Activated T-helper 1 cell treated with anti-CD3 and anti-CD28 coated beads, Interleukin-12 subunit alpha, Interleukin-12 subunit beta, Interleukin-2, Interleukin-4 antibody, amounts not matched to agents 30 ng/mL and 10 ng/mL and 1 ng/mL, durations not matched to agents 14 hours and 24 hours and 36 hours (primary cell): Measurements from ENCODE around the gene ST6GAL2. TPM values are rescaled to one million over a fixed set of nuclear protein-coding genes. Genes with fewer than 3 reads are reported as not detected.

Source experiments
- DNase-seq: peaks from one replicate; pipeline ENCODE4 v3.0.0; 2021; ENCODE audit warnings: low spot score
- H3K27ac Mint-ChIP-seq: one replicate; pipeline ENCODE4 v1.8.0; 2021; ENCODE audit warnings: mild to moderate bottlenecking, mixed read lengths
- H3K27me3 Mint-ChIP-seq: one replicate; pipeline ENCODE4 v1.8.0; 2022; ENCODE audit warnings: mild to moderate bottlenecking, moderate library complexity, mixed read lengths; ENCODE audit not compliant: insufficient read depth
- H3K36me3 Mint-ChIP-seq: one replicate; pipeline ENCODE4 v1.8.0; 2021; ENCODE audit warnings: low read depth, mixed read lengths
- H3K4me1 Mint-ChIP-seq: one replicate; pipeline ENCODE4 v1.8.0; 2021; ENCODE audit warnings: low read depth, mixed read lengths
- H3K4me3 Mint-ChIP-seq: one replicate; pipeline ENCODE4 v1.8.0; 2021; ENCODE audit warnings: mild to moderate bottlenecking, moderate library complexity, mixed read lengths
- H3K9me3 Mint-ChIP-seq: one replicate; pipeline ENCODE4 v1.8.0; 2021; ENCODE audit warnings: mixed read lengths
- intact Hi-C: fragments of 100-400 bp; cut with micrococcal nuclease; formaldehyde crosslinking; loops from one replicate; pipeline ENCODE4 v1.15.1; 2024
- total RNA-seq: library from RNA; stranded (reverse); gene quantifications from 2 replicates; pipeline ENCODE4 v1.2.3, GENCODE V29; 2022

Gene ST6GAL2
- total RNA-seq, 1 donor from 2014 or later = not detected

- no peak overlapping the region for H3K4me3 Mint-ChIP-seq
- H3K9me3 Mint-ChIP-seq = no peaks in the 10 kb centered on the region
- H3K4me1 Mint-ChIP-seq = no peaks in the 10 kb centered on the region
- peaks cover 15% of the 10 kb centered on the region for H3K27me3 Mint-ChIP-seq
- H3K27ac Mint-ChIP-seq = no peak overlapping the region
- no peaks in the 10 kb centered on the region for H3K36me3 Mint-ChIP-seq
- DNase-seq = no peak
- intact Hi-C loops = no loop called here
Observed at GRCh38 chr2:106882673-106883072, 3.3 kb downstream of the ST6GAL2 start.

DNA sequence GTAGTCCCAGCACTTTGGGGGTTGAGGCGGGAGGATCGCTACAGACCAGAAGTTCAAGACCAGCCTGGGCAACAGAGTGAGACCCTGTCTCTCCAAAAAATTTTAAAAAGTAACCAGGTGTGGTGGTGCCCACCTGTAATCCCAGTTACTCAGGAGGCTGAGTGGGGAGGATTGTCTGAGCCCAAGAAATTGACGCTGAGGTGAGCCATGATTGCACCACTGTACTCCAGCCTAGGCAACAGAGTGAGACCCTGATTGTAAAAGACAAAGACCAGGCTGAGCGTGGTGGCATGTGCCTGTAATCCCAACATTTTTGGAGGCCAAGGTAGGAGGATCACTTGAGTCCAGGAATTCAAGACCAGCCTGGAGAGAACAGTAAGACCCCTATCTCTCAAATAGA, 7.8 kb downstream of the ST6GAL2 start:
- intact Hi-C loops = no loop called here
- Mint-ChIP-seq H3K27me3 (no peaks in the 10 kb centered on the region), H3K9me3 (no peaks in the 10 kb centered on the region), H3K4me3 (no peak overlapping the region), H3K4me1 (no peaks in the 10 kb centered on the region), H3K27ac (no peak overlapping the region), H3K36me3 (no peaks in the 10 kb centered on the region)
- no peak for DNase-seq

DNA sequence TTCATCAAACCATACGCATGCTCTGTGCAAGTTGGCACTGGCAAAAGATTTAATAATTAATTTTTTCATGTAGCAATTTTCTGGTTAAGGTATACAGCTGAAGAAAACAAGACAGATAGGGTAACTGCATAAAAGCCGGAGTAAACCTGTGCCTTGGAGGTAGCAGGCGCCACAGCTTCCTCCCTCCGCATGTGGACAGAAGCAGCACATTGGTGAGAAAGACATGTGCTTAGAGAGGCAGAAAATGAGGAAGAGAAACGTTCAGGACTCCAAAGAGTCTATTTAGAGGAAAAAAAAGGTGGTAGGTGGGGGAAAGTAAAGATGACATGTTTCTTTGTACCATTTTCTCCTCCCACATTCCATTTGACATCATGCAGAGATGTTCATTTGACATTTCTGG, 9.3 kb downstream of the ST6GAL2 start:
- Mint-ChIP-seq H3K27me3 (no peaks in the 10 kb centered on the region), H3K27ac (no peak overlapping the region), H3K4me1 (no peaks in the 10 kb centered on the region), H3K4me3 (no peak overlapping the region), H3K36me3 (no peaks in the 10 kb centered on the region), H3K9me3 (no peaks in the 10 kb centered on the region)
- DNase-seq = no peak
- intact Hi-C loops = no loop called here

GRCh38 chr2:106869512-106870275, 16.3 kb downstream of the ST6GAL2 start:
- intact Hi-C loops = no loop called here

DNA sequence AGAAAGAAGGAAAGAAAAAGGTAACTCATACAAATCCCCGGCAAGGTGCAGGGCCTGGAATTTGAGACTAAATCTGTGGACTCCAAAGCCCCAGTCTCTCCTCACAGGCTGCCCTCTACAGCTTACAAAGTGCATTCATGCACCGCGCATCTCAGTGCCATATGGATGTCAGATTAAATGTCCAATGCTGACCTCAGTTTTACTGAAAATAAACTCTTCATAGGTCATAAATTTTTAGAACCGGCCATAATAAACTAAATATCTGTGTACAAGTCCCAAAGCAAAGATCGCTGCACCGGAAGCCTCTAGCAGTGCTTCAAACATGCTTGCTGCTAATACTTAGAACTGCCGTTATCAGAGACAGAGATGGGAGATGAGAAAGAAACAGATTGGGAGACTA, 17.7 kb downstream of the ST6GAL2 start:
- Mint-ChIP-seq H3K27me3 (no peaks in the 10 kb centered on the region), H3K4me3 (no peak overlapping the region), H3K4me1 (no peaks in the 10 kb centered on the region), H3K36me3 (no peaks in the 10 kb centered on the region), H3K9me3 (no peaks in the 10 kb centered on the region), H3K27ac (no peak overlapping the region)
- no peak for DNase-seq
- intact Hi-C loops = no loop called here

More at GRCh38 chr2:106869512-106870275, 16.3 kb downstream of the ST6GAL2 start:
- Mint-ChIP-seq H3K4me1 (no peaks in the 10 kb centered on the region), H3K27me3 (no peaks in the 10 kb centered on the region), H3K4me3 (no peak overlapping the region), H3K27ac (no peak overlapping the region), H3K9me3 (no peaks in the 10 kb centered on the region), H3K36me3 (no peaks in the 10 kb centered on the region)
- no peak for DNase-seq

- Mint-ChIP-seq H3K4me1 (no peaks in the 10 kb centered on the region), H3K9me3 (no peaks in the 10 kb centered on the region), H3K4me3 (no peak overlapping the region)
Observed at GRCh38 chr2:106867196-106867953, 18.6 kb downstream of the ST6GAL2 start.

GRCh38 chr2:106866641-106867040, 19.3 kb downstream of the ST6GAL2 start:
- Mint-ChIP-seq H3K9me3 (no peaks in the 10 kb centered on the region), H3K4me3 (no peak overlapping the region), H3K27ac (no peak overlapping the region), H3K4me1 (no peaks in the 10 kb centered on the region), H3K36me3 (no peaks in the 10 kb centered on the region), H3K27me3 (no peaks in the 10 kb centered on the region)
- intact Hi-C loops = no loop called here
- no peak for DNase-seq

More at GRCh38 chr2:106867196-106867953, 18.6 kb downstream of the ST6GAL2 start:
- no peaks in the 10 kb centered on the region for H3K27me3 Mint-ChIP-seq
- no peaks in the 10 kb centered on the region for H3K36me3 Mint-ChIP-seq
- no peak overlapping the region for H3K27ac Mint-ChIP-seq
- intact Hi-C loops = no loop called here
- DNase-seq = no peak

- Mint-ChIP-seq H3K9me3 (no peaks in the 10 kb centered on the region), H3K27ac (no peak overlapping the region), H3K36me3 (no peaks in the 10 kb centered on the region), H3K4me1 (no peaks in the 10 kb centered on the region), H3K4me3 (no peak overlapping the region), H3K27me3 (no peaks in the 10 kb centered on the region)
- DNase-seq = no peak
- intact Hi-C loops = no loop called here
Observed at GRCh38 chr2:106864051-106864450, 21.9 kb downstream of the ST6GAL2 start.

DNA sequence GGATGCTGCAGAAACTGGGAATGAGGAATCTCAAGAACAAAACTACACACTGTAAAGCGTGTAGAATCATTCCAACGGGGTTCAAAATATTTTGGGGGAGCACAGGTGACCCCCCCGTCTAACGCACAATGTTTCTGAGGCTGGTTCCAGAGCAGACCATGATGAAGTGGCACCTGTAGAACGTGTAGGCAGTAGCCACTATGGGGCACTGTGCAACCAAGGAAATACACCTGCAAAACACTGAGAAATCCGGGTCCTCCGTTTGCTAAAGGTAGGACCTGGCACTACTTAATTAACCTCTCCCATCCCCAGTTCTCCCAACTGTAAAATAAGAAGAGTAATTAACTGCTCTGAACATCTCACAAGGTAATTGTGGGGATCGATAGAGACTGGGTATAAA, 22.6 kb downstream of the ST6GAL2 start:
- intact Hi-C loops = no loop called here
- H3K36me3 Mint-ChIP-seq = no peaks in the 10 kb centered on the region
- no peak for DNase-seq
- no peak overlapping the region for H3K4me3 Mint-ChIP-seq
- no peaks in the 10 kb centered on the region for H3K4me1 Mint-ChIP-seq
- no peaks in the 10 kb centered on the region for H3K27me3 Mint-ChIP-seq
- no peaks in the 10 kb centered on the region for H3K9me3 Mint-ChIP-seq
- no peak overlapping the region for H3K27ac Mint-ChIP-seq

DNA sequence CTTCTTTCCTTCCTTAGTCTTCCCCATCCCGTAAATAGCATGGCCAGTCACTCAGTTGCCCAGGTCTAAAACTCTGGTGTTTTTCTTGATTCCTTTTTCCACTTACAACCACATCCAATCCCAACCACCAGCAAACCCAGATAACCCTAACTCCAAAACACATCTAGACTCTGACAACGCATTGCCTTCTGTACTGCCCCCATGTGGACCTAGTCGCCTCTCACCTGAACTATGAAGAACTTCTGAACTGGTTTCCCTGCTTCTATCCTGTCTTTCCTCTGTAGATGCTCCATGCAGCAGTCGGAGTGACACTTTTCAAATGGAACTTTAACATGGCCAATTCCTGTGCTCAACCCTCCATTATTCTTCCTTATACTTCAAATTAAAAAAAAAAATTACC, 26.5 kb downstream of the ST6GAL2 start:
- Mint-ChIP-seq H3K27ac (no peak overlapping the region), H3K9me3 (no peaks in the 10 kb centered on the region), H3K4me1 (no peaks in the 10 kb centered on the region), H3K4me3 (no peak overlapping the region), H3K27me3 (no peaks in the 10 kb centered on the region), H3K36me3 (no peaks in the 10 kb centered on the region)
- no peak for DNase-seq
- intact Hi-C loops = no loop called here

GRCh38 chr2:106858810-106859209, 27.2 kb downstream of the ST6GAL2 start:
- Mint-ChIP-seq H3K27me3 (no peaks in the 10 kb centered on the region), H3K4me1 (no peaks in the 10 kb centered on the region), H3K36me3 (no peaks in the 10 kb centered on the region), H3K4me3 (no peak overlapping the region), H3K27ac (no peak overlapping the region), H3K9me3 (no peaks in the 10 kb centered on the region)
- DNase-seq = no peak
- intact Hi-C loops = no loop called here

GRCh38 chr2:106857882-106858478, 28.0 kb downstream of the ST6GAL2 start:
- Mint-ChIP-seq H3K9me3 (no peaks in the 10 kb centered on the region), H3K27me3 (no peaks in the 10 kb centered on the region), H3K27ac (no peak overlapping the region), H3K4me1 (no peaks in the 10 kb centered on the region), H3K36me3 (no peaks in the 10 kb centered on the region), H3K4me3 (no peak overlapping the region)
- intact Hi-C loops = no loop called here
- DNase-seq = no peak

GRCh38 chr2:106853631-106854030, 32.3 kb downstream of the ST6GAL2 start:
- Mint-ChIP-seq H3K4me3 (no peak overlapping the region), H3K27ac (no peak overlapping the region), H3K4me1 (no peaks in the 10 kb centered on the region), H3K27me3 (no peaks in the 10 kb centered on the region), H3K36me3 (no peaks in the 10 kb centered on the region), H3K9me3 (no peaks in the 10 kb centered on the region)
- intact Hi-C loops = no loop called here
- no peak for DNase-seq
